ENCODE measurements around the gene BTBD1. TPM values are rescaled to one million over a fixed set of nuclear protein-coding genes. Genes with fewer than 3 reads are reported as not detected.

Gene BTBD1
- total RNA-seq, 1 donor from 2014 or later = 85.4 TPM

GRCh38 chr15:82992436-82992998 lies 74.5 kb downstream of the BTBD1 start:
- DNase-seq (ENCODE audit: low read depth) = no peak
- Histone ChIP-seq H3K36me3 (ENCODE audit: control insufficient read depth, insufficient read depth, low read length) (no peaks in the 10 kb centered on the region), H3K27me3 (ENCODE audit: control insufficient read depth, insufficient read depth, low read length) (no peaks in the 10 kb centered on the region), H3K4me3 (ENCODE audit: low read depth, low read length) (no peak overlapping the region)
- TF ChIP-seq, protein P1, sequence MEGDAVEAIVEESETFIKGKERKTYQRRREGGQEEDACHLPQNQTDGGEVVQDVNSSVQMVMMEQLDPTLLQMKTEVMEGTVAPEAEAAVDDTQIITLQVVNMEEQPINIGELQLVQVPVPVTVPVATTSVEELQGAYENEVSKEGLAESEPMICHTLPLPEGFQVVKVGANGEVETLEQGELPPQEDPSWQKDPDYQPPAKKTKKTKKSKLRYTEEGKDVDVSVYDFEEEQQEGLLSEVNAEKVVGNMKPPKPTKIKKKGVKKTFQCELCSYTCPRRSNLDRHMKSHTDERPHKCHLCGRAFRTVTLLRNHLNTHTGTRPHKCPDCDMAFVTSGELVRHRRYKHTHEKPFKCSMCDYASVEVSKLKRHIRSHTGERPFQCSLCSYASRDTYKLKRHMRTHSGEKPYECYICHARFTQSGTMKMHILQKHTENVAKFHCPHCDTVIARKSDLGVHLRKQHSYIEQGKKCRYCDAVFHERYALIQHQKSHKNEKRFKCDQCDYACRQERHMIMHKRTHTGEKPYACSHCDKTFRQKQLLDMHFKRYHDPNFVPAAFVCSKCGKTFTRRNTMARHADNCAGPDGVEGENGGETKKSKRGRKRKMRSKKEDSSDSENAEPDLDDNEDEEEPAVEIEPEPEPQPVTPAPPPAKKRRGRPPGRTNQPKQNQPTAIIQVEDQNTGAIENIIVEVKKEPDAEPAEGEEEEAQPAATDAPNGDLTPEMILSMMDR (IDR thresholded peaks at IDR 0.05; ENCODE audit: insufficient read depth, low read length, poor library complexity, severe bottlenecking) = no peak

DNA sequence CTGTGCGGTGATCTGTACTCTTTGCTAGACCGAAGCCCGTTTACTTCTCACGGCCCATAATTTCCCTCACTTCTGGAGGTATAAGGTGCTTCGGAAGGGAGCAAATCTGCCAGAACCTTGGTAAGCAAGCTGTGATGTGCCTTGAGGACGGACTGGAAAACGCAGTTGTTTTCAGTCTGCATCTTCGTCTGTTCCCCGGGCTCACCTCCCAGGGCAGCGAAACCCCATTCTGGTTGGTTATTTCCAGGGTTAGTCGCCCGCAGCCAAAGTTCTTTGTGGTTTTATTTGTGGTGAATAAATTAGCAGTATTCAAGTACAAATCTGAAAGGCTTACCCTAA lies 80.6 kb downstream of the BTBD1 start:
- H3K4me3 ChIP-seq (ENCODE audit: low read depth, low read length) = peak overlapping the region; percentile 65
- no peaks in the 10 kb centered on the region for H3K27me3 ChIP-seq (ENCODE audit: control insufficient read depth, insufficient read depth, low read length)
- DNase-seq (ENCODE audit: low read depth) = no peak
- TF ChIP-seq, protein P1 (IDR thresholded peaks at IDR 0.05; ENCODE audit: insufficient read depth, low read length, poor library complexity, severe bottlenecking) = no peak
- no peaks in the 10 kb centered on the region for H3K36me3 ChIP-seq (ENCODE audit: control insufficient read depth, insufficient read depth, low read length)

GRCh38 chr15:82985688-82986441 lies 81.2 kb downstream of the BTBD1 start, which contains the start of gene RAMAC:
TSS of gene RAMAC (plus strand) at chr15:82986210. CDS start at chr15:82989019, 2,809 bp downstream.
- Histone ChIP-seq H3K4me3 (ENCODE audit: low read depth, low read length) (peak within 1 kb of the TSS; percentile 65), H3K36me3 (ENCODE audit: control insufficient read depth, insufficient read depth, low read length) (no peaks in the 10 kb centered on the region), H3K27me3 (ENCODE audit: control insufficient read depth, insufficient read depth, low read length) (no peaks in the 10 kb centered on the region)
- DNase-seq (ENCODE audit: low read depth) = peak; percentile 93
- TF ChIP-seq, protein P1 (IDR thresholded peaks at IDR 0.05; ENCODE audit: insufficient read depth, low read length, poor library complexity, severe bottlenecking) = no peak

DNA sequence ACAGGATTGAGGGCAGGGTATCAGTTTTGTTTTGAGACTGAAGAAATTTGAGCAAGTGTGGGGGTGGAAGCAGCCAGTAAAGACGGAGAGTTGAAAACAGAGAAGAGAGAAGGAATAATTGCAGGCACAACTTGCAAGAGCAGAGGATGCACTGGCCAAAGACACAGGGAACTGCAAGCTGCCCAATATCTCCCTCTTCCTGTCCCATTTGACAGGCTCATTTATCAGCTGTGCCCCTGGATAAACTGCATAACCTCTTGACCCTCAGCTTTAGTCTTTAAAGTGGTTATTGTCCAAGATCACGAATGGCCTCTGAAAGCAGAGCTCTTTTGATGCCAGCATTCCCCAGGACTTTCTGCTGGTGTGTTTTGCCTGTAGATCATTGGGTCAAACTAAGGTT lies 86.1 kb downstream of the BTBD1 start:
- DNase-seq (ENCODE audit: low read depth) = no peak
- Histone ChIP-seq H3K27me3 (ENCODE audit: control insufficient read depth, insufficient read depth, low read length) (no peaks in the 10 kb centered on the region), H3K4me3 (ENCODE audit: low read depth, low read length) (no peak overlapping the region), H3K36me3 (ENCODE audit: control insufficient read depth, insufficient read depth, low read length) (no peaks in the 10 kb centered on the region)
- TF ChIP-seq, protein P1 (IDR thresholded peaks at IDR 0.05; ENCODE audit: insufficient read depth, low read length, poor library complexity, severe bottlenecking) = no peak

- Histone ChIP-seq H3K4me3 (ENCODE audit: low read depth, low read length) (no peak overlapping the region), H3K36me3 (ENCODE audit: control insufficient read depth, insufficient read depth, low read length) (no peaks in the 10 kb centered on the region), H3K27me3 (ENCODE audit: control insufficient read depth, insufficient read depth, low read length) (no peaks in the 10 kb centered on the region)
- TF ChIP-seq, protein P1 (IDR thresholded peaks at IDR 0.05; ENCODE audit: insufficient read depth, low read length, poor library complexity, severe bottlenecking) = no peak
- DNase-seq (ENCODE audit: low read depth) = no peak
These were observed 87.3 kb downstream of the BTBD1 start for GRCh38 chr15:82979726-82980125.

All from kidney epithelial cell (primary cell).